Gastroesophageal sphincter (tissue), 4 donors: ENCODE data around the gene ZNF267. TPM values are rescaled to one million over a fixed set of nuclear protein-coding genes. Genes with fewer than 3 reads are reported as not detected.

Experiments used
- ATAC-seq: fragments of 150-250 bp; one replicate; pipeline ENCODE4 v1.9.1; 2016; ENCODE audit warnings: mild to moderate bottlenecking, moderate library complexity
- H3K27ac ChIP-seq, 4 donors: fragments of 200-600 bp; sonication (generic) in 3 of 4; 1 replicate in 3 of 4; 2 replicates in 1 of 4; pipeline ENCODE4 v1.5.1; 2016 to 2019
- H3K27me3 ChIP-seq: fragments of 200-600 bp; sonication (generic); one replicate; pipeline ENCODE4 v1.5.1; 2019
- H3K36me3 ChIP-seq, 2 donors: fragments of 200-600 bp; sonication (generic); one replicate each; pipeline ENCODE4 v1.5.1; 2019; ENCODE audit warnings: control low read depth in 1 of 2
- H3K4me1 ChIP-seq, 3 donors: fragments of 200-600 bp; sonication (generic); 1 replicate in 2 of 3; 2 replicates in 1 of 3; pipeline ENCODE4 v1.5.1; 2016 to 2019; ENCODE audit warnings: control low read depth in 2 of 3
- H3K4me3 ChIP-seq, 2 donors: fragments of 200-600 bp; sonication (generic); one replicate each; pipeline ENCODE4 v1.5.1; 2019; ENCODE audit warnings: mild to moderate bottlenecking in 1 of 2, moderate library complexity in 1 of 2
- H3K9me3 ChIP-seq, 3 donors: fragments of 200-600 bp; sonication (generic); one replicate each; pipeline ENCODE4 v1.5.1; 2017 to 2019; ENCODE audit warnings: control low read depth in 2 of 3
- EP300 ChIP-seq: sonication (generic); formaldehyde crosslinking; IDR thresholded peaks from one replicate; pipeline ENCODE4 v1.6.1; 2017; ENCODE audit warnings: antibody characterized with exemption, mild to moderate bottlenecking
- POLR2A ChIP-seq, 2 donors: fragments of 450-650 bp; IDR thresholded peaks; one replicate each; pipeline ENCODE4 v1.6.1; 2017; ENCODE audit warnings: antibody characterized with exemption in 2 of 2, mild to moderate bottlenecking in 2 of 2, moderate library complexity in 1 of 2
- POLR2AphosphoS5 ChIP-seq: sonication (generic); formaldehyde crosslinking; IDR thresholded peaks from one replicate; pipeline ENCODE4 v1.6.1; 2017; ENCODE audit warnings: antibody characterized with exemption
- WGBS, 2 donors: methylation state at CpG; one replicate each; pipeline ENCODE4 v1.1.5; 2018; ENCODE audit warnings: low coverage in 1 of 2; 5-methylcytosine and 5-hydroxymethylcytosine counted together
- total RNA-seq, 4 donors: library from RNA; depleted of rRNA; stranded (reverse); fragments of >200 nt; gene quantifications; one replicate each; pipeline ENCODE4 v1.1.0, GENCODE V29; 2016
- TF ChIP-seq, protein P1 (sequence below), 4 experiments: fragments of 200-600 bp in 2 of 4; fragments of 450-650 bp in 2 of 4; sonication (generic) in 1 of 4; IDR thresholded peaks; one replicate each; pipeline ENCODE4 v1.5.1; 2017 to 2019; ENCODE audit warnings: antibody characterized with exemption in 4 of 4, mild to moderate bottlenecking in 2 of 4, moderate library complexity in 2 of 4

Gene ZNF267
- total RNA-seq, 4 donors from 2014 or later: 5.2 to 12.8 (median 8.0) TPM

DNA sequence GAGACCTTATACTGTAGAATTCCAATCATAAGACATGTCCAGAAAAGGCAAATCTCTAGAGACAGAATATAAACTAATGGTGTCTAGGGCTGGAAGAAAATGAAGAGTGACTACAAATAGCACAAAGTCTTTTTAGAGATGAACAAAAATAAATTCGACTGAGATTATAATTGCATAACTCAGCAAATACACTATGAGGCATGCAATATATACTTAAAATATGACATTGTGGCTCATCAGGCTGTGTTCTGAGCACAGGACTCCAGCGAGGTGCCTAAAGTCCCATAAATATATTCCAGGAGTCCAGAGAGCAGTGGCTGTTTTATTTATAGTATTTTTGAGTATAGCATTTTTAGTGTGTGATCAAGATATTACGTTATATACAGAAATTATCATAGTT lies 13.1 kb upstream of the ZNF267 start:
- no peak overlapping the region for H3K27ac ChIP-seq
- TF ChIP-seq EP300: no peak
- TF ChIP-seq, protein P1, sequence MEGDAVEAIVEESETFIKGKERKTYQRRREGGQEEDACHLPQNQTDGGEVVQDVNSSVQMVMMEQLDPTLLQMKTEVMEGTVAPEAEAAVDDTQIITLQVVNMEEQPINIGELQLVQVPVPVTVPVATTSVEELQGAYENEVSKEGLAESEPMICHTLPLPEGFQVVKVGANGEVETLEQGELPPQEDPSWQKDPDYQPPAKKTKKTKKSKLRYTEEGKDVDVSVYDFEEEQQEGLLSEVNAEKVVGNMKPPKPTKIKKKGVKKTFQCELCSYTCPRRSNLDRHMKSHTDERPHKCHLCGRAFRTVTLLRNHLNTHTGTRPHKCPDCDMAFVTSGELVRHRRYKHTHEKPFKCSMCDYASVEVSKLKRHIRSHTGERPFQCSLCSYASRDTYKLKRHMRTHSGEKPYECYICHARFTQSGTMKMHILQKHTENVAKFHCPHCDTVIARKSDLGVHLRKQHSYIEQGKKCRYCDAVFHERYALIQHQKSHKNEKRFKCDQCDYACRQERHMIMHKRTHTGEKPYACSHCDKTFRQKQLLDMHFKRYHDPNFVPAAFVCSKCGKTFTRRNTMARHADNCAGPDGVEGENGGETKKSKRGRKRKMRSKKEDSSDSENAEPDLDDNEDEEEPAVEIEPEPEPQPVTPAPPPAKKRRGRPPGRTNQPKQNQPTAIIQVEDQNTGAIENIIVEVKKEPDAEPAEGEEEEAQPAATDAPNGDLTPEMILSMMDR (IDR thresholded peaks at IDR 0.05): no peak
- no peak for TF ChIP-seq POLR2A (IDR thresholded peaks at IDR 0.05)
- no peak for TF ChIP-seq POLR2AphosphoS5
- H3K36me3 ChIP-seq: no peaks in the 10 kb centered on the region
- no peak overlapping the region for H3K4me3 ChIP-seq
- H3K9me3 ChIP-seq: no peaks in the 10 kb centered on the region
- no peak for ATAC-seq
- H3K27me3 ChIP-seq: peaks cover 4% of the 10 kb centered on the region
- H3K4me1 ChIP-seq: no peaks in the 10 kb centered on the region
- 40 to 42% methylated on average over 3 of the region's 3 CpGs for WGBS, 2 donors

DNA sequence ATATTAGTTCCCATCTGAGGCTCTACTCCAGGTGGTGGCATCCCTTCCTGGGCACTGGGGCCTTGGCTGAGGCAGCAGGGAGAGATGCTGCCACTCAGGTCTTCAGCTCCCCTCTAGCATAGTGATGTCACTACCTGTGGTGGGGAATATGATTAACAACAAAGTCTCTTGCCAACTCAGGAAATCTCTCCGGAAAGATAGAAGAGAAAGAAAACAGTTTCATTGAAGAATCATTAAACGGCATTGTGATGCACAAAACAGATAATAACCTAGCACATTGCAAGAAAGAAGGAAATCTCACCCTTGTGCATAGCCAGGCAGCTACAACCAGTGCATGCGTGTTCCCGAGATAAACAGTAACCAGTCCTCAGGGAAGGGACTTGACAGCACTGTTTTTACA lies 12.2 kb upstream of the ZNF267 start:
- no peaks in the 10 kb centered on the region for H3K4me1 ChIP-seq
- no peak for ATAC-seq
- no peaks in the 10 kb centered on the region for H3K36me3 ChIP-seq
- H3K27me3 ChIP-seq: no peaks in the 10 kb centered on the region
- H3K9me3 ChIP-seq: no peaks in the 10 kb centered on the region
- H3K4me3 ChIP-seq: no peak overlapping the region
- WGBS, 2 donors: 68 to 80% methylated on average over 3 to 4 of the region's 4 CpGs
- H3K27ac ChIP-seq: no peak overlapping the region
- no peak for TF ChIP-seq POLR2A (IDR thresholded peaks at IDR 0.05)
- no peak for TF ChIP-seq POLR2AphosphoS5
- TF ChIP-seq, protein P1 (IDR thresholded peaks at IDR 0.05): no peak
- TF ChIP-seq EP300: no peak

DNA sequence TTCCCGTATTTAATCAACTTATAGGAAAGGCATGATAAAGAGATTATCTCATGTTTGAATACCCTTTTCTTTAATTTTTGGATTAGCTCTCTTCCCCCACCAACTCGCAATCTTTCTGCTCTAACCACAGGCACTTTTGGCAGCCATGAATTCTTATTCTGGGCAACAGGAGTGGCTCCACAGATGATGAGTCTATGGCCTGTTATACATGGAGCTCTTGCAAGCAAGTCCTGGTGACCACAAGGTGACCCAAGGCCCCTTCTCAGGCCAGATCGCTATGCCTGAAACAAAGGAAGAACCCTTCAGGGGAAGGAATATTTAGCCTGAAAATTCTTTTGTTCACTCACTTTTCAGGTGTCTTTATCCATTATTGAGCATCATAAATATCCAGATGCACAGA lies 10.8 kb upstream of the ZNF267 start:
- Histone ChIP-seq H3K9me3 (no peaks in the 10 kb centered on the region), H3K4me3 (no peak overlapping the region), H3K27ac (no peak overlapping the region), H3K27me3 (no peaks in the 10 kb centered on the region), H3K36me3 (no peaks in the 10 kb centered on the region), H3K4me1 (no peaks in the 10 kb centered on the region)
- WGBS, 2 donors: 91 to 100% methylated on average over 1 to 3 of the region's 3 CpGs
- no peak for TF ChIP-seq EP300
- ATAC-seq: no peak

DNA sequence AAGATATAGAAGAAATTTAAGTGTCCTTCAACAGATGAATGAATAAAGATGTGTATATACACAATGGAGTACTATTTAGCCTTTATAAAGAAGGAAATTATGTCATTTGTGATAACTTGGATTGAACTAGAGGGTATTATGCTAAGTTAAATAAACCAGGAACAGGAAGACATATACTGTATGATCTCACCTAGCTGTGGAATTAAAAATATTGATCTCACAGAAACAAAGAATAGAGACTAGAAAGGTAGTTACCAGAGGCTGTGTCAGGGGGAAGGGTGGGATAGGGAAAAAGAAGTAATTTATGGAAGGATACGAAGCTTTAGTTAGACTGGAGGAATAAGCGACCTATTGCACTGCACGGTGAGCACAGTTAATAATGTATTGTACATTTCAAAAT lies 5.4 kb upstream of the ZNF267 start:
- 10 to 17% methylated on average over 3 of the region's 3 CpGs for WGBS, 2 donors
- no peaks in the 10 kb centered on the region for H3K36me3 ChIP-seq
- H3K27me3 ChIP-seq: no peaks in the 10 kb centered on the region
- TF ChIP-seq EP300 (no peak), POLR2A (IDR thresholded peaks at IDR 0.05) (no peak), POLR2AphosphoS5 (no peak)
- TF ChIP-seq, protein P1 (IDR thresholded peaks at IDR 0.05): no peak
- H3K4me3 ChIP-seq: no peak overlapping the region
- ATAC-seq: no peak
- H3K27ac ChIP-seq: no peak overlapping the region
- no peaks in the 10 kb centered on the region for H3K9me3 ChIP-seq
- peaks cover 0 to 12% (median 3%) of the 10 kb centered on the region in 3 donors for H3K4me1 ChIP-seq

DNA sequence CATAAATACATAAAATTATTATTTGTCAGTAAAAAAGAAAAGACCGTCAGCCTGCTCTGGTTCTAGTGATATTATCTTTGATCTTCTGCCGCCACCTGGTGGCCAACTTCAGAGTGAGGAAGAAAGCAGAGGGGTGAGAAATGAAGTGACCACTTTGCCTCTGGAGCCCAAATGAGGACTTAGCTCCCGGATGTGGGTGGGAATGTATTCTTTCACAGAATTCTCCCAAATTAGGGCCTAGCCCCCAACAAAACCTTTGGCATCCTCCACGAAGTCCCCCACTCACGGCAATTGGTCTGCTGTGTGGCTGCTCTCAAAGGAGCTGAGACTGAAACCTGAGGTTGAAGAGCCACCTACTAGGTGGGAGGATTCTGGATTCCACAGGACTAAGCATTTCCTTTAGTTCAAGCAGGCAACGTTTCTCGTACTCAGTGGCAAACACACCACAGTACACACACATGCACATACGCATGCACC lies 4.9 kb upstream of the ZNF267 start:
- Histone ChIP-seq H3K4me1 (peaks cover 0 to 15% (median 4%) of the 10 kb centered on the region in 3 donors), H3K36me3 (no peaks in the 10 kb centered on the region), H3K9me3 (no peaks in the 10 kb centered on the region), H3K27ac (peak overlapping the region in 1 of 4 donors; percentile 24), H3K4me3 (no peak overlapping the region), H3K27me3 (no peaks in the 10 kb centered on the region)
- TF ChIP-seq, protein P1 (IDR thresholded peaks at IDR 0.05): peak; percentile 82 to 86 (median 84)
- no peak for TF ChIP-seq EP300
- peak; percentile 64 for ATAC-seq
- WGBS, 2 donors: 6 to 7% methylated on average over 4 to 8 of the region's 8 CpGs
